Neural cell (in vitro differentiated cells): ENCODE measurements around the gene HK2.

Experiments used
- CTCF ChIP-seq: fragments of 450-650 bp; IDR thresholded peaks from 2 replicates; pipeline ENCODE4 v1.5.1; 2014; ENCODE audit warnings: antibody characterized with exemption, mild to moderate bottlenecking, moderate library complexity; ENCODE audit not compliant: poor library complexity, severe bottlenecking
- EP300 ChIP-seq: fragments of 450-650 bp; conservative IDR thresholded peaks from 2 replicates; pipeline ENCODE4 v1.6.1; 2014; ENCODE audit warnings: antibody characterized with exemption, mild to moderate bottlenecking, moderate library complexity; ENCODE audit not compliant: poor library complexity, severe bottlenecking
- SMC3 ChIP-seq: fragments of 450-650 bp; conservative IDR thresholded peaks from 2 replicates; pipeline ENCODE4 v1.6.1; 2014; ENCODE audit warnings: antibody characterized with exemption, mild to moderate bottlenecking, moderate library complexity; ENCODE audit not compliant: poor library complexity

- TF ChIP-seq SMC3 (no peak), CTCF (no peak), EP300 (no peak)
Measured at GRCh38 chr2:74889159-74889558, 55.2 kb downstream of the HK2 start.
